ENCODE measurements around the gene ELF2. TPM values are rescaled to one million over a fixed set of nuclear protein-coding genes. Genes with fewer than 3 reads are reported as not detected.

The ELF2 gene
- total and polyA plus RNA-seq, 2 experiments from 2014 or later, result 38.2 to 48.8 TPM

DNA sequence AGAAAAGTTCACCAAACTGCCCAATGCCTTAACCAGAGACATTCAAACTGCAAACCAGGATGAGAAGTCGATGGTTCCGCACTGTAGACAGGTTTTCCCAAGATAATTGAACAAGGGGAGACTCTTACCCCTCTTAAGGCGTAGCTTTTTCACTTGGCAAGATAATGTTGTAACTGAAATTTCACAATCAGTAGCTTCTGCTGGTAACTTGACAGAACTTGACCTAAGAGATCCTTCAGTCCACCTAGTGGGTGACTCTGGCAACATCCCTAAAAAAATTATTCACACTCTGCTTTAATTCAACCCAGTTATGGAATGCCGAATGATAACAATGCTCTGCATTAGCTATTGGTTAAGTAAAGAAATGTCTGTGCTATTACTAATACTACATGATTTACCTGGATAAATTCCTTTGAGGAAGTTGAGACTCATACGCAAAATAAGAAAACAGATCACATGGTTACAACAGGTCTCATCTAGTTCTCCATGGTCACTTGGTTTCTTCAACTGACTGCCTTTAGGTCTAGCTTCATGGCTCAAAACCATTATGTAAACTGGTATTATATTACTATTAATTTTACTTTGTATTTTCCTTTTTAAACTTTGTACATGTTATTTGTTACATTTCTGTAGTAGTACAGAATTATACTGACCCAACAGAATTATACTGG is 9.1 kb downstream of the ELF2 start:
- Mint-ChIP-seq H3K4me3 (no peak overlapping the region), H3K27me3 (ENCODE audit: insufficient read depth, low read depth, poor library complexity) (peaks cover 2% of the 10 kb centered on the region)

More for the DNA sequence above, 9.1 kb downstream of the ELF2 start:
- no peaks in the 10 kb centered on the region for H3K27me3 ChIP-seq (ENCODE audit: insufficient read depth)
- DNase-seq (ENCODE audit: low spot score), result peak; percentile 70
- H3K27ac Mint-ChIP-seq, result peak overlapping the region; percentile 88
- peak; percentile 49 for ATAC-seq
- no peak overlapping the region for H3K4me3 ChIP-seq
- H3K4me1 Mint-ChIP-seq, result peaks cover 53% of the 10 kb centered on the region
- H2AFZ ChIP-seq, result no peak overlapping the region
- H3K4me2 ChIP-seq, result 0 out of 2 replicates have a peak overlapping the region, but pooled peaks have one; percentile 12
- peaks cover 3% of the 10 kb centered on the region; the same call in 1 of the 3 replicates for H3K36me3 Mint-ChIP-seq (ENCODE audit: low read depth)
- peaks cover 95% of the 10 kb centered on the region for H3K79me2 ChIP-seq (replicated peaks; ENCODE audit: insufficient read depth)
- TF ChIP-seq JUNB (IDR thresholded peaks at IDR 0.05; ENCODE audit: unreplicated experiment), result no peak
- TF ChIP-seq, protein P1, sequence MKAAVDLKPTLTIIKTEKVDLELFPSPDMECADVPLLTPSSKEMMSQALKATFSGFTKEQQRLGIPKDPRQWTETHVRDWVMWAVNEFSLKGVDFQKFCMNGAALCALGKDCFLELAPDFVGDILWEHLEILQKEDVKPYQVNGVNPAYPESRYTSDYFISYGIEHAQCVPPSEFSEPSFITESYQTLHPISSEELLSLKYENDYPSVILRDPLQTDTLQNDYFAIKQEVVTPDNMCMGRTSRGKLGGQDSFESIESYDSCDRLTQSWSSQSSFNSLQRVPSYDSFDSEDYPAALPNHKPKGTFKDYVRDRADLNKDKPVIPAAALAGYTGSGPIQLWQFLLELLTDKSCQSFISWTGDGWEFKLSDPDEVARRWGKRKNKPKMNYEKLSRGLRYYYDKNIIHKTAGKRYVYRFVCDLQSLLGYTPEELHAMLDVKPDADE (IDR thresholded peaks at IDR 0.05), result no peak
- TF ChIP-seq, protein P2, sequence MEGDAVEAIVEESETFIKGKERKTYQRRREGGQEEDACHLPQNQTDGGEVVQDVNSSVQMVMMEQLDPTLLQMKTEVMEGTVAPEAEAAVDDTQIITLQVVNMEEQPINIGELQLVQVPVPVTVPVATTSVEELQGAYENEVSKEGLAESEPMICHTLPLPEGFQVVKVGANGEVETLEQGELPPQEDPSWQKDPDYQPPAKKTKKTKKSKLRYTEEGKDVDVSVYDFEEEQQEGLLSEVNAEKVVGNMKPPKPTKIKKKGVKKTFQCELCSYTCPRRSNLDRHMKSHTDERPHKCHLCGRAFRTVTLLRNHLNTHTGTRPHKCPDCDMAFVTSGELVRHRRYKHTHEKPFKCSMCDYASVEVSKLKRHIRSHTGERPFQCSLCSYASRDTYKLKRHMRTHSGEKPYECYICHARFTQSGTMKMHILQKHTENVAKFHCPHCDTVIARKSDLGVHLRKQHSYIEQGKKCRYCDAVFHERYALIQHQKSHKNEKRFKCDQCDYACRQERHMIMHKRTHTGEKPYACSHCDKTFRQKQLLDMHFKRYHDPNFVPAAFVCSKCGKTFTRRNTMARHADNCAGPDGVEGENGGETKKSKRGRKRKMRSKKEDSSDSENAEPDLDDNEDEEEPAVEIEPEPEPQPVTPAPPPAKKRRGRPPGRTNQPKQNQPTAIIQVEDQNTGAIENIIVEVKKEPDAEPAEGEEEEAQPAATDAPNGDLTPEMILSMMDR (conservative IDR thresholded peaks at IDR 0.05; ENCODE audit: low read depth in 2 of 2), result peak; percentile 63 to 76
- TF ChIP-seq CREB1 (CRISPR knock-in tag; IDR thresholded peaks at IDR 0.05; ENCODE audit: low read depth), result no peak
- no peak for TF ChIP-seq STAT1 (IDR thresholded peaks at IDR 0.05; ENCODE audit: unreplicated experiment)
- TF ChIP-seq, protein P3, sequence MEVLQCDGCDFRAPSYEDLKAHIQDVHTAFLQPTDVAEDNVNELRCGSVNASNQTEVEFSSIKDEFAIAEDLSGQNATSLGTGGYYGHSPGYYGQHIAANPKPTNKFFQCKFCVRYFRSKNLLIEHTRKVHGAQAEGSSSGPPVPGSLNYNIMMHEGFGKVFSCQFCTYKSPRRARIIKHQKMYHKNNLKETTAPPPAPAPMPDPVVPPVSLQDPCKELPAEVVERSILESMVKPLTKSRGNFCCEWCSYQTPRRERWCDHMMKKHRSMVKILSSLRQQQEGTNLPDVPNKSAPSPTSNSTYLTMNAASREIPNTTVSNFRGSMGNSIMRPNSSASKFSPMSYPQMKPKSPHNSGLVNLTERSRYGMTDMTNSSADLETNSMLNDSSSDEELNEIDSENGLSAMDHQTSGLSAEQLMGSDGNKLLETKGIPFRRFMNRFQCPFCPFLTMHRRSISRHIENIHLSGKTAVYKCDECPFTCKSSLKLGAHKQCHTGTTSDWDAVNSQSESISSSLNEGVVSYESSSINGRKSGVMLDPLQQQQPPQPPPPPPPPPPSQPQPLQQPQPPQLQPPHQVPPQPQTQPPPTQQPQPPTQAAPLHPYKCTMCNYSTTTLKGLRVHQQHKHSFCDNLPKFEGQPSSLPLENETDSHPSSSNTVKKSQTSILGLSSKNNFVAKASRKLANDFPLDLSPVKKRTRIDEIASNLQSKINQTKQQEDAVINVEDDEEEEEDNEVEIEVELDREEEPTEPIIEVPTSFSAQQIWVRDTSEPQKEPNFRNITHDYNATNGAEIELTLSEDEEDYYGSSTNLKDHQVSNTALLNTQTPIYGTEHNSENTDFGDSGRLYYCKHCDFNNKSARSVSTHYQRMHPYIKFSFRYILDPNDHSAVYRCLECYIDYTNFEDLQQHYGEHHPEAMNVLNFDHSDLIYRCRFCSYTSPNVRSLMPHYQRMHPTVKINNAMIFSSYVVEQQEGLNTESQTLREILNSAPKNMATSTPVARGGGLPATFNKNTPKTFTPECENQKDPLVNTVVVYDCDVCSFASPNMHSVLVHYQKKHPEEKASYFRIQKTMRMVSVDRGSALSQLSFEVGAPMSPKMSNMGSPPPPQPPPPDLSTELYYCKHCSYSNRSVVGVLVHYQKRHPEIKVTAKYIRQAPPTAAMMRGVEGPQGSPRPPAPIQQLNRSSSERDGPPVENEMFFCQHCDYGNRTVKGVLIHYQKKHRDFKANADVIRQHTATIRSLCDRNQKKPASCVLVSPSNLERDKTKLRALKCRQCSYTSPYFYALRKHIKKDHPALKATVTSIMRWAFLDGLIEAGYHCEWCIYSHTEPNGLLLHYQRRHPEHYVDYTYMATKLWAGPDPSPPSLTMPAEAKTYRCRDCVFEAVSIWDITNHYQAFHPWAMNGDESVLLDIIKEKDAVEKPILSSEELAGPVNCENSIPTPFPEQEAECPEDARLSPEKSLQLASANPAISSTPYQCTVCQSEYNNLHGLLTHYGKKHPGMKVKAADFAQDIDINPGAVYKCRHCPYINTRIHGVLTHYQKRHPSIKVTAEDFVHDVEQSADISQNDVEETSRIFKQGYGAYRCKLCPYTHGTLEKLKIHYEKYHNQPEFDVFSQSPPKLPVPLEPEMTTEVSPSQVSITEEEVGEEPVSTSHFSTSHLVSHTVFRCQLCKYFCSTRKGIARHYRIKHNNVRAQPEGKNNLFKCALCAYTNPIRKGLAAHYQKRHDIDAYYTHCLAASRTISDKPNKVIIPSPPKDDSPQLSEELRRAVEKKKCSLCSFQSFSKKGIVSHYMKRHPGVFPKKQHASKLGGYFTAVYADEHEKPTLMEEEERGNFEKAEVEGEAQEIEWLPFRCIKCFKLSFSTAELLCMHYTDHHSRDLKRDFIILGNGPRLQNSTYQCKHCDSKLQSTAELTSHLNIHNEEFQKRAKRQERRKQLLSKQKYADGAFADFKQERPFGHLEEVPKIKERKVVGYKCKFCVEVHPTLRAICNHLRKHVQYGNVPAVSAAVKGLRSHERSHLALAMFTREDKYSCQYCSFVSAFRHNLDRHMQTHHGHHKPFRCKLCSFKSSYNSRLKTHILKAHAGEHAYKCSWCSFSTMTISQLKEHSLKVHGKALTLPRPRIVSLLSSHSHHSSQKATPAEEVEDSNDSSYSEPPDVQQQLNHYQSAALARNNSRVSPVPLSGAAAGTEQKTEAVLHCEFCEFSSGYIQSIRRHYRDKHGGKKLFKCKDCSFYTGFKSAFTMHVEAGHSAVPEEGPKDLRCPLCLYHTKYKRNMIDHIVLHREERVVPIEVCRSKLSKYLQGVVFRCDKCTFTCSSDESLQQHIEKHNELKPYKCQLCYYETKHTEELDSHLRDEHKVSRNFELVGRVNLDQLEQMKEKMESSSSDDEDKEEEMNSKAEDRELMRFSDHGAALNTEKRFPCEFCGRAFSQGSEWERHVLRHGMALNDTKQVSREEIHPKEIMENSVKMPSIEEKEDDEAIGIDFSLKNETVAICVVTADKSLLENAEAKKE (CRISPR knock-in tag; IDR thresholded peaks at IDR 0.05), result no peak
- TF ChIP-seq ZNF331 (CRISPR knock-in tag; IDR thresholded peaks at IDR 0.05; ENCODE audit: low read depth), result no peak
- TF ChIP-seq EZH2phosphoT487 (IDR thresholded peaks at IDR 0.05; ENCODE audit: unreplicated experiment), result no peak
- peak overlapping the region; percentile 93 for H3K27ac ChIP-seq (ENCODE audit: low read depth)
- peaks cover 53% of the 10 kb centered on the region for H3K4me1 ChIP-seq (ENCODE audit: insufficient read depth)
- H3F3A ChIP-seq (replicated peaks; ENCODE audit: low read depth), result 0 out of 2 replicates have a peak, but pooled peaks cover 3% of the 10 kb centered on the region
- H4K20me1 ChIP-seq (replicated peaks; ENCODE audit: insufficient read depth), result no peaks in the 10 kb centered on the region
- H3K9me2 ChIP-seq (ENCODE audit: insufficient read depth), result no peaks in the 10 kb centered on the region
- no peaks in the 10 kb centered on the region for H3K9me3 Mint-ChIP-seq
- no peaks in the 10 kb centered on the region for H3K36me3 ChIP-seq (ENCODE audit: insufficient read depth)
